ENCODE results near the gene FAM50B. TPM values are rescaled to one million over a fixed set of nuclear protein-coding genes. Genes with fewer than 3 reads are reported as not detected.

The FAM50B gene
- total and polyA plus RNA-seq, 2 of the 13 experiments (the other 11 are each of a cell fraction or from before 2014, with no cell fraction given), result 0.05 TPM; not detected in 1

GRCh38 chr6:3825331-3825831, 23.8 kb upstream of the FAM50B start (continued):
- TF ChIP-seq GLMP (CRISPR knock-in tag; IDR thresholded peaks at IDR 0.05; ENCODE audit: borderline replicate concordance) (no peak), ZBTB26 (CRISPR knock-in tag; IDR thresholded peaks at IDR 0.05; ENCODE audit: borderline replicate concordance) (peak; percentile 18; the same call in 1 of the 2 replicates), NR1H2 (CRISPR knock-in tag; IDR thresholded peaks at IDR 0.05; ENCODE audit: borderline replicate concordance, low read depth) (no peak), FOXP4 (CRISPR knock-in tag; IDR thresholded peaks at IDR 0.05) (peak; percentile 49; the same call in 1 of the 2 replicates), ZBTB34 (CRISPR knock-in tag; IDR thresholded peaks at IDR 0.05) (0 out of 2 replicates have a peak, but pooled peaks have one; percentile 48), ZNF574 (CRISPR knock-in tag; IDR thresholded peaks at IDR 0.05) (peak; percentile 51; the same call in 1 of the 2 replicates), ZFYVE20 (CRISPR knock-in tag; IDR thresholded peaks at IDR 0.05; ENCODE audit: borderline replicate concordance, low read depth) (no peak), NFE2L1 (CRISPR knock-in tag; IDR thresholded peaks at IDR 0.05; ENCODE audit: borderline replicate concordance) (no peak), ZNF512 (CRISPR knock-in tag; IDR thresholded peaks at IDR 0.05) (peak; percentile 82; the same call in 1 of the 2 replicates), SMC3 (IDR thresholded peaks at IDR 0.05; ENCODE audit: low read length) (peak; percentile 84), NCOA1 (CRISPR knock-in tag; IDR thresholded peaks at IDR 0.05) (0 out of 2 replicates have a peak, but pooled peaks have one; percentile 28), ZNF124 (CRISPR knock-in tag; IDR thresholded peaks at IDR 0.05) (peak; percentile 58; the same call in 1 of the 2 replicates), ATF3 (CRISPR knock-in tag; IDR thresholded peaks at IDR 0.05) (no peak), CBX1 (IDR thresholded peaks at IDR 0.05; ENCODE audit: low read depth) (peak; percentile 56), ZNF580 (CRISPR knock-in tag; IDR thresholded peaks at IDR 0.05; ENCODE audit: borderline replicate concordance, low read depth) (peak; percentile 94; the same call in 1 of the 2 replicates), BHLHE40 (IDR thresholded peaks at IDR 0.05; ENCODE audit: low read length) (peak; percentile 44; the same call in 1 of the 2 replicates)

Measured in HepG2 (cell line).